T1000 (cell line): ENCODE results near the gene CPLX3.
A peak's percentile ranks its signal among the peaks of the same experiment; 100 is the strongest.

Source experiments
- DNase-seq: peaks from one replicate; lab custom pipeline; 2025; ENCODE audit warnings: mixed read lengths; lab: John Stamatoyannopoulos, UW

Gene CPLX3

DNA sequence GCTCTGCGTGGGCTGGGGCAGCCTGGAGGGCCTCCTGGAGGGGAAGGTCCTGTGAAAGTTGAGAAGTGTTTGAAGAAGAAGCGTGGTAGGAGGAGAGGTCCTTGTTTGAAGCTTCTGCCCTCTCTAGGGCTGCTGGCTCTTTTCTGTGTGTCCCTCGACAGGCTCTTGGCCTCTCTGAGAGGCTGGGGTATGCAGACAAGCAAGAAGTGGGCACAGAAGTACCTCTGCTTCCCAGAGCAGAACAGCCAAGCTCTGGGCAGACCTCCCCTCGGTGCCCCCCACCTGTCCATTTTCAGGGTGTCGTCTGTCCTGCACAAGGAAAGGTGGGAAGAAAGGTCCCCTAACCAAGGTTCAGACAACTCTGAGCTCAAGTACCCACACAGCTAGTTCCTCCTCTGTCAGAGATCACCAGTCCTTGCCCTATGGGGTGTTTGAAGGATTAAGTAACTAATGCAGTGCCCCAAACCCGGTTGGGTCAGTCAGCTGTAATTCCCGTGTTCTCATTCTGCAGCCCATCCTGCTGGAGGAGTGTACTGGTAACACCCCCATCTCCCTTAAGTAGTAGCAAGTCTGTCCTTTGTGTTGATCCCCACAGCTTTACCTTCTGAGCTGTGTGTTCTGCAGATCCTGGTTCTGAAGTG, 38.3 kb upstream of the CPLX3 start:
- no peak for DNase-seq

GRCh38 chr15:74788683-74789151, 37.7 kb upstream of the CPLX3 start:
- DNase-seq = no peak

GRCh38 chr15:74789171-74789631, 37.2 kb upstream of the CPLX3 start:
- DNase-seq = no peak

DNA sequence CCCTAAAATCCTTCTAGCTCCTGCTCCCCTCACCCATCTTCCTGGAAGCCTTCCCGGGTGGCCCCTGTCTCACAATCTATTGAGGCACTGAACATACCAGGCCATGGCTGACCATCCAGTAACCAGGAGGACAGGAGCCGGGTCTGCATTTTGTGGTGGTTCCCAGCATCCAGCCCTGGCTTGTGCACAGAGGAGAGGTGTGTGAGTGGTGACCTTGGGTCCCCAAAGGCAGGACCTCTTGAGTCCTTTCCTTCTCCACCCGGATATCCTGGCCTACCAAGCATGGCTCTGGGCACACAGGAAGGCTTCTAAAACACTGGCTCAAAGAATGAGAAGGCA, 36.7 kb upstream of the CPLX3 start:
- DNase-seq = no peak

GRCh38 chr15:74790080-74790916, 36.1 kb upstream of the CPLX3 start:
- peak; percentile 79 for DNase-seq

GRCh38 chr15:74791007-74791406, 35.4 kb upstream of the CPLX3 start:
- DNase-seq = no peak

DNA sequence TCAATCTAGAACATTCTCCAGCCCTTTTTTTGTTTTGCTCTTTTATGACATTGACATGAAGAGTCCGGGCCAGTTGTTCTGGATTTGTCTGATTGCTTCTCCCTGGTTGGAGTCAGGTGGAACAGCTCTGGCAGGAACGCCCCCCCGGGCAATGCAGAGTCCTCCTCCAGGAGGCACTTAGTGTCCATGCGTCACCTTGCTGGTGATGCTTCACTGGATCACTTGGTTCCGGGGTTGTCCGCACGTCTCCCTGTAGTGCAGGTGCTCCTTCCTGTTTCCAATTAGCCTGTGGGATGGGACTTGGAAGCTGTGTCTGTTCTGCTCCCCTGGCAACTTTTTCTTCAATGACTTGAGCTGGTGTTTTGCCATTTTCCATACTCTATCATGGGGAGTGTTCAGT, 34.8 kb upstream of the CPLX3 start:
- no peak for DNase-seq

DNA sequence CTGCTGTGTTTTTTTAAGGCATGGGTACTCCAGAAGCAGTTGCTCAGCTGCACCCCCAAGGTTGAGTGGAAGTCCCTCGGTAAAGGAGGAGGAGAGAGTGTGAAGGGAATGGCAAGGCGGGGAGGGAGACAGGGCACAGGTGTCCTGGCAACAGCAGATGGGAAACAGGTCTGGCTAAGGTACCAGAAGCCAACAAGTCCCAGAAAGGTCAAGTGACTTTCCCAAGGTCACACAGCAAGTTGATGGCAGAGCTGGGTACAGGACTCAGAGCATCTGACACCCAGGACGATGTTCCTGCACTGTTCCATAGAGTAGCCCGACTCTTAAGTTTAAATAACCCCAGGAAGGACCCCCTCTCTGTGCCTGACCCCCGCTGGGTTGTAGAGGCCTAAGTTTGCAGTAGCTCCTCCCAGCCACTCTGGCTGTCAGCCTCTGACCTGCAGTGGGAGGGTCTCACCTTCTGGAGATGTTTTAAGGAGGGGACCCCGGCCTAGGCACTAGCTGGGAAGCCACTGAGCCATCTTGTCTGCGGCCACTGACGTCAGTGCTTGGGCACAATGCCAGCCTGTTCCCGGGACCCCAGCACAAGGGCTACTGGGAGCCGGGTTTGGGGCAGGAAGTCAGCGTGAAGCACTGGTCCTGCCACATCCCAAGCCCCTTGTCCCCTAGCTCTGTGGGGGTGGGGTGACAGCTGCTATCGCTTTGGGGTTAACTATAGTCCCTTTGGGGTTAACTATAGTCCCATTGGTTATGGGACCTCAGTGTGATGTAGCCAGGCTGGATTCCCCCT, 34.0 kb upstream of the CPLX3 start:
- no peak for DNase-seq

- DNase-seq = no peak
Measured at GRCh38 chr15:74793135-74794028, 33.0 kb upstream of the CPLX3 start.

DNA sequence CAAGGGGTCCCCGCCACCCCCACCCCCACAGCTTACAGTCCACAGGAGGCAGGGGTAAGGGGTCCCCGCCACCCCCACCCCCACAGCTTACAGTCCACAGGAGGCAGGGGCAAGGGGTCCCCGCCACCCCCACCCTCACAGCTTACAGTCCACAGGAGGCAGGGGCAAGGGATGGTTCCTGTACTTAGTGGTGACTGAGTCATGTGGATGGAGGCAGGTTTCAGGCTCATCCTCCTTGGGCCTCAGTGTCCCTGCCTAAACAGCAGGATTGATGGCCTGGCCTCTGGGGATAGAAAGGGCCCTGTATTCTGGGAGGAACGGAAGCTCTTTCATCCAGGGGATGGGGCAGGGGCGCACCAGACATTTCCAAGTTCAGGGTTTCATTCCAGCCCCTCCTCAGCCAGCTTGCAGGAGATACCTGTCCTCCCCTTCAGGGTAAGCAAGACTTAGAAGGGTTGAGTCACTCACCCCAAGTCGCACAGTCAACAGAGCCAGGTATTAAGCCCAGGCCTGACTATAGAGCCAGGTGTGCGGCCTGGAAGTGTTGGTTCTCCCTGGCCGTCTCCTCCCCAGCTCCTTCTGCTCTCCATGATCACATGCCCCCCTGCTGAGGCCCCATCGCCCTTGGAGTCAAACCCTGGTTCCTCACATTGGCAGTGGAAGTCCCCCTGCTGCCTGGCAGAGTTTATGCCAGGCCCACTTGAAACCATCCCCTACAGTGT, 32.0 kb upstream of the CPLX3 start:
- no peak for DNase-seq

- no peak for DNase-seq
Measured at GRCh38 chr15:74794970-74795349, 31.5 kb upstream of the CPLX3 start.

DNA sequence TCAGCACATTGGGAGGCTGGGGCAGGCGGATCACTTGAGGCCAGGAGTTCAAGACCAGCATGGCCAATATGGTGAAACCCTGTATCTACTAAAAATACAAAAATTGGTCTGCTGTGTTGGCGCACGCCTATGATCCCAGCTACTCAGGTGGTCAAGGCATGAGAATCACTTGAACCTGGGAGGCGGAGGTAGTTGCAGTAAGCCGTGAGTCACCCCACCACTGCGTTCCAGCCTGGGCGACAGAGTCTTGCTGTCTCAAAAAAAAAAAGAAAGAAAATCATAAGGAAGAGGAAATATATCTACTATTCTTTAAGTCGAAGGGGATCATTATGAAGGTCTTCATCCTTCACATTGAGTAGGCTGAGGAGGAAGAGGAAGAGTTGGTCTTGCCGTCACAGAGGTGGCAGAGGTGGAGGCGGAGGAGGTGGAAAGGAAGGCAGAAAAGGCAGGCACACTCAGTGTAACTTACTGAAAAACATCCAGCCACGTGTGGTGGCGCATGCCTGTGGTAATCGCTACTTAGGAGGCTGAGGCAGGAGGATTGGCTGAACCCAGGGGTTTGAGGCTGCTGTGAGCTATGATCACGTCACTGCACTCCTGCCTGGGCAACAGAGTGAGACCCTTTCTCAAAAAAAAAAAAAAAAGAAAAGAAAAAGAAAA, 30.3 kb upstream of the CPLX3 start:
- no peak for DNase-seq

- no peak for DNase-seq
Measured at GRCh38 chr15:74798388-74799254, 27.8 kb upstream of the CPLX3 start.

DNA sequence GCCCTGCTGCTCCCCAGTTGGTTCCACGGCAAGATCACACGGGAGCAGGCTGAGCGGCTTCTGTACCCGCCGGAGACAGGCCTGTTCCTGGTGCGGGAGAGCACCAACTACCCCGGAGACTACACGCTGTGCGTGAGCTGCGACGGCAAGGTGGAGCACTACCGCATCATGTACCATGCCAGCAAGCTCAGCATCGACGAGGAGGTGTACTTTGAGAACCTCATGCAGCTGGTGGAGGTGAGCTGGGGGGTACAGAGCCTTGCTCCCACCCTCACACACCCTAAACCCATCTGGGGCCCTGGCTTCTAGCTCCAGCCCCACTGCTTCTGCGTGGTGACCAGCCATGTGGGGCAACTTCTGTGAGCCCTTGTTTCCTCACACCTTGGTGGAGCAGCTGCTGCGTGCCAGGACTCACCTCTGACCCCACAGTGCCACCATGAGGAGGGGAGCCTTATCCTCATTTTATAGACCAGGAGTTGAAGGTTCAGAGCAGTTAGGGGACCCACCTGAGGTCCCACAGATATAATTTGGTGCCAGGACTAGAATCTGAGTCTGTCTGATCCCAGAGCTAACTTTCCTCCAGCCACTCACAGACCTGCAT, 27.1 kb upstream of the CPLX3 start:
- DNase-seq = no peak

DNA sequence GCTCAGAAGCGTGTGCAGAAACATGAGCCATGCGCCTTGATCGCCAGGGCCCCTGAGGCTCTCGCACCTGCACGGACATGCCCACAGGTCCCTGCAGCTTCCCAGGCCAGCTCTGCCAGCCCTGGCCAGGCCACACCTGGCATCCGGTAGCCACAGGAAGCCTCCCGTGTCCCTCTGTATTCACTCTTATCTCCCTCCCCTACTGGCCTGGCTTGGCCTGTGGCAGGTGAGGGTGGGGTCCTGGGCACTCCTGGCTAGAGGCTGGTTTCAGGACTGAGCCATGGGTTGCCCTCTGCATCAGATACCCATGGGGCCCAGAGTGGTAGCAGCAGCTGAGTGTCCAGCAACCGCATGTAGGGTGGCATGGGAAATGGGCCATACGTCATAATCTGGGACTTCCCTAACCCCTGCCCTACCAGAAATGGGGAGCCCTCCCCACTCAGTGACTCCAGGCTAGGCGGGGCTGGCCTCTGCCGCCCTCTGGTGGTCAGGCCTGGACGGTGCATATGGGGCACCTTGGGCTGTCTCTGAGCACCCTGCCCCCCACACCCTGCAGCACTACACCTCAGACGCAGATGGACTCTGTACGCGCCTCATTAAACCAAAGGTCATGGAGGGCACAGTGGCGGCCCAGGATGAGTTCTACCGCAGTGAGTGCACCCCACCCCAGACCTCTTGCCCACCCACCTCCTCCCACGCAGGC, 26.4 kb upstream of the CPLX3 start:
- peak; percentile 69 for DNase-seq

DNA sequence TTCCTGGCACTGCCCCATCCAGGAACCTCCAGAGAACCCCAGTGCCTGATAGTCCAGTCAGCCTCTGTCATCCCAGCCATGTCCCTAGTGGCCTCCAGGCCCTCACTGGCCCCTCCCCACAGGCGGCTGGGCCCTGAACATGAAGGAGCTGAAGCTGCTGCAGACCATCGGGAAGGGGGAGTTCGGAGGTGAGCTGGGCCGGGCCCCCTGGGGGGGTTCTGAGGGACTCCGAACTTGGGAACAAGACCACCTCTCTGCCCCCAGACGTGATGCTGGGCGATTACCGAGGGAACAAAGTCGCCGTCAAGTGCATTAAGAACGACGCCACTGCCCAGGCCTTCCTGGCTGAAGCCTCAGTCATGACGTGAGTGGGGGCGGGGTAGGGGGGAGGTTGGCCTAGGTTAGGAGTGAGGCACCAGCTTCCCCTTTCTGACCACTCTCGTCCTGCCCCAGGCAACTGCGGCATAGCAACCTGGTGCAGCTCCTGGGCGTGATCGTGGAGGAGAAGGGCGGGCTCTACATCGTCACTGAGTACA, 25.8 kb upstream of the CPLX3 start:
- DNase-seq = no peak

- DNase-seq = no peak
Measured at GRCh38 chr15:74801311-74801997, 25.0 kb upstream of the CPLX3 start.

DNA sequence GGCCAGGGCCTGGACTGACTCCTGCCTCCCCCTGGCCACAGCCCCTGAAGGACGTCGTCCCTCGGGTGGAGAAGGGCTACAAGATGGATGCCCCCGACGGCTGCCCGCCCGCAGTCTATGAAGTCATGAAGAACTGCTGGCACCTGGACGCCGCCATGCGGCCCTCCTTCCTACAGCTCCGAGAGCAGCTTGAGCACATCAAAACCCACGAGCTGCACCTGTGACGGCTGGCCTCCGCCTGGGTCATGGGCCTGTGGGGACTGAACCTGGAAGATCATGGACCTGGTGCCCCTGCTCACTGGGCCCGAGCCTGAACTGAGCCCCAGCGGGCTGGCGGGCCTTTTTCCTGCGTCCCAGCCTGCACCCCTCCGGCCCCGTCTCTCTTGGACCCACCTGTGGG, 24.1 kb upstream of the CPLX3 start:
- no peak for DNase-seq
